Stimulated activated naive CD8-positive, alpha-beta T cell treated with anti-CD3 and anti-CD28 coated beads, Interleukin-15, Interleukin-2, amounts not matched to agents 100 ng/mL and 50 ng/mL, for 24 hours (primary cell): ENCODE data around the gene CXCL12.
A peak's percentile ranks its signal among the peaks of the same experiment; 100 is the strongest.

Source experiments
- H3K27ac Mint-ChIP-seq: one replicate; pipeline ENCODE4 v1.8.0; 2021; ENCODE audit warnings: mild to moderate bottlenecking, mixed read lengths
- H3K27me3 Mint-ChIP-seq: one replicate; pipeline ENCODE4 v1.8.0; 2021; ENCODE audit warnings: mixed read lengths
- H3K36me3 Mint-ChIP-seq: one replicate; pipeline ENCODE4 v1.8.0; 2021; ENCODE audit warnings: low read depth, mixed read lengths
- H3K4me1 Mint-ChIP-seq: one replicate; pipeline ENCODE4 v1.8.0; 2021; ENCODE audit warnings: low read depth, mixed read lengths
- H3K4me3 Mint-ChIP-seq: one replicate; pipeline ENCODE4 v1.8.0; 2021; ENCODE audit warnings: mild to moderate bottlenecking, mixed read lengths
- H3K9me3 Mint-ChIP-seq: one replicate; pipeline ENCODE4 v1.8.0; 2021; ENCODE audit warnings: mixed read lengths

Gene CXCL12

GRCh38 chr10:44394696-44395381 is 9.9 kb upstream of the CXCL12 start:
- Mint-ChIP-seq H3K27ac (no peak overlapping the region), H3K9me3 (no peaks in the 10 kb centered on the region), H3K4me3 (no peak overlapping the region), H3K27me3 (peaks cover 9% of the 10 kb centered on the region), H3K36me3 (no peaks in the 10 kb centered on the region), H3K4me1 (no peaks in the 10 kb centered on the region)

GRCh38 chr10:44393834-44394547 is 9.1 kb upstream of the CXCL12 start:
- H3K27me3 Mint-ChIP-seq, result peaks cover 13% of the 10 kb centered on the region
- H3K9me3 Mint-ChIP-seq, result no peaks in the 10 kb centered on the region
- no peak overlapping the region for H3K27ac Mint-ChIP-seq
- H3K4me3 Mint-ChIP-seq, result no peak overlapping the region
- no peaks in the 10 kb centered on the region for H3K36me3 Mint-ChIP-seq
- no peaks in the 10 kb centered on the region for H3K4me1 Mint-ChIP-seq

GRCh38 chr10:44393051-44393630 is 8.2 kb upstream of the CXCL12 start:
- no peak overlapping the region for H3K4me3 Mint-ChIP-seq
- no peaks in the 10 kb centered on the region for H3K4me1 Mint-ChIP-seq
- no peaks in the 10 kb centered on the region for H3K9me3 Mint-ChIP-seq
- H3K36me3 Mint-ChIP-seq, result no peaks in the 10 kb centered on the region
- H3K27ac Mint-ChIP-seq, result no peak overlapping the region
- peaks cover 17% of the 10 kb centered on the region for H3K27me3 Mint-ChIP-seq

- peaks cover 21% of the 10 kb centered on the region for H3K27me3 Mint-ChIP-seq
Observed at GRCh38 chr10:44392420-44392819, 7.5 kb upstream of the CXCL12 start.

GRCh38 chr10:44391981-44392380 is 7.1 kb upstream of the CXCL12 start:
- no peaks in the 10 kb centered on the region for H3K36me3 Mint-ChIP-seq
- H3K4me1 Mint-ChIP-seq, result no peaks in the 10 kb centered on the region
- no peak overlapping the region for H3K27ac Mint-ChIP-seq
- no peaks in the 10 kb centered on the region for H3K9me3 Mint-ChIP-seq
- H3K27me3 Mint-ChIP-seq, result peaks cover 23% of the 10 kb centered on the region
- H3K4me3 Mint-ChIP-seq, result no peak overlapping the region

More at GRCh38 chr10:44392420-44392819, 7.5 kb upstream of the CXCL12 start:
- Mint-ChIP-seq H3K4me3 (no peak overlapping the region), H3K4me1 (no peaks in the 10 kb centered on the region), H3K27ac (no peak overlapping the region), H3K9me3 (no peaks in the 10 kb centered on the region), H3K36me3 (no peaks in the 10 kb centered on the region)

GRCh38 chr10:44390585-44391072 is 5.7 kb upstream of the CXCL12 start:
- Mint-ChIP-seq H3K9me3 (no peaks in the 10 kb centered on the region), H3K36me3 (no peaks in the 10 kb centered on the region), H3K27ac (no peak overlapping the region), H3K4me3 (no peak overlapping the region), H3K27me3 (peaks cover 28% of the 10 kb centered on the region), H3K4me1 (peaks cover 2% of the 10 kb centered on the region)

GRCh38 chr10:44389556-44389955 is 4.7 kb upstream of the CXCL12 start:
- Mint-ChIP-seq H3K27me3 (peaks cover 34% of the 10 kb centered on the region), H3K4me3 (no peak overlapping the region), H3K4me1 (peaks cover 4% of the 10 kb centered on the region), H3K27ac (no peak overlapping the region), H3K9me3 (no peaks in the 10 kb centered on the region), H3K36me3 (no peaks in the 10 kb centered on the region)

- Mint-ChIP-seq H3K36me3 (no peaks in the 10 kb centered on the region), H3K4me1 (peaks cover 4% of the 10 kb centered on the region), H3K27ac (no peak overlapping the region), H3K9me3 (no peaks in the 10 kb centered on the region), H3K27me3 (peaks cover 34% of the 10 kb centered on the region), H3K4me3 (no peak overlapping the region)
Observed at GRCh38 chr10:44389150-44389549, 4.3 kb upstream of the CXCL12 start.

GRCh38 chr10:44388641-44389040 is 3.7 kb upstream of the CXCL12 start:
- Mint-ChIP-seq H3K9me3 (no peaks in the 10 kb centered on the region), H3K36me3 (no peaks in the 10 kb centered on the region), H3K4me1 (peaks cover 4% of the 10 kb centered on the region), H3K27me3 (peaks cover 38% of the 10 kb centered on the region), H3K27ac (no peak overlapping the region), H3K4me3 (no peak overlapping the region)

GRCh38 chr10:44387853-44388251 is 3.0 kb upstream of the CXCL12 start:
- no peak overlapping the region for H3K4me3 Mint-ChIP-seq
- H3K9me3 Mint-ChIP-seq, result no peaks in the 10 kb centered on the region
- H3K4me1 Mint-ChIP-seq, result peaks cover 4% of the 10 kb centered on the region
- no peak overlapping the region for H3K27ac Mint-ChIP-seq
- peaks cover 46% of the 10 kb centered on the region for H3K27me3 Mint-ChIP-seq
- no peaks in the 10 kb centered on the region for H3K36me3 Mint-ChIP-seq

GRCh38 chr10:44386546-44387052 is 1.7 kb upstream of the CXCL12 start:
- Mint-ChIP-seq H3K27ac (no peak overlapping the region), H3K9me3 (no peaks in the 10 kb centered on the region), H3K27me3 (peaks cover 45% of the 10 kb centered on the region), H3K36me3 (no peaks in the 10 kb centered on the region), H3K4me3 (no peak overlapping the region), H3K4me1 (peaks cover 4% of the 10 kb centered on the region)

- H3K9me3 Mint-ChIP-seq, result no peaks in the 10 kb centered on the region
- H3K27me3 Mint-ChIP-seq, result peaks cover 45% of the 10 kb centered on the region
- H3K27ac Mint-ChIP-seq, result no peak overlapping the region
- peaks cover 4% of the 10 kb centered on the region for H3K4me1 Mint-ChIP-seq
- no peaks in the 10 kb centered on the region for H3K36me3 Mint-ChIP-seq
- H3K4me3 Mint-ChIP-seq, result peak overlapping the region; percentile 48
Observed at GRCh38 chr10:44385696-44386441, 972 bp upstream of the CXCL12 start.

GRCh38 chr10:44384601-44385025 is 284 bp downstream of the CXCL12 start:
- Mint-ChIP-seq H3K36me3 (no peaks in the 10 kb centered on the region), H3K27me3 (peaks cover 41% of the 10 kb centered on the region), H3K4me1 (peaks cover 4% of the 10 kb centered on the region), H3K27ac (no peak overlapping the region), H3K9me3 (no peaks in the 10 kb centered on the region), H3K4me3 (no peak overlapping the region)

- H3K36me3 Mint-ChIP-seq, result no peaks in the 10 kb centered on the region
- no peaks in the 10 kb centered on the region for H3K9me3 Mint-ChIP-seq
- H3K4me1 Mint-ChIP-seq, result peaks cover 4% of the 10 kb centered on the region
- peaks cover 40% of the 10 kb centered on the region for H3K27me3 Mint-ChIP-seq
- H3K4me3 Mint-ChIP-seq, result no peak overlapping the region
- H3K27ac Mint-ChIP-seq, result no peak overlapping the region
Observed at GRCh38 chr10:44383749-44384600, 922 bp downstream of the CXCL12 start.
